Measurements from ENCODE around the gene CRAT.
"Not testable (repeated sequence)": the region's sequence is repeated elsewhere in the genome, so short reads cannot be mapped to it uniquely, and the experiment has no call there.

CRAT gene

DNA sequence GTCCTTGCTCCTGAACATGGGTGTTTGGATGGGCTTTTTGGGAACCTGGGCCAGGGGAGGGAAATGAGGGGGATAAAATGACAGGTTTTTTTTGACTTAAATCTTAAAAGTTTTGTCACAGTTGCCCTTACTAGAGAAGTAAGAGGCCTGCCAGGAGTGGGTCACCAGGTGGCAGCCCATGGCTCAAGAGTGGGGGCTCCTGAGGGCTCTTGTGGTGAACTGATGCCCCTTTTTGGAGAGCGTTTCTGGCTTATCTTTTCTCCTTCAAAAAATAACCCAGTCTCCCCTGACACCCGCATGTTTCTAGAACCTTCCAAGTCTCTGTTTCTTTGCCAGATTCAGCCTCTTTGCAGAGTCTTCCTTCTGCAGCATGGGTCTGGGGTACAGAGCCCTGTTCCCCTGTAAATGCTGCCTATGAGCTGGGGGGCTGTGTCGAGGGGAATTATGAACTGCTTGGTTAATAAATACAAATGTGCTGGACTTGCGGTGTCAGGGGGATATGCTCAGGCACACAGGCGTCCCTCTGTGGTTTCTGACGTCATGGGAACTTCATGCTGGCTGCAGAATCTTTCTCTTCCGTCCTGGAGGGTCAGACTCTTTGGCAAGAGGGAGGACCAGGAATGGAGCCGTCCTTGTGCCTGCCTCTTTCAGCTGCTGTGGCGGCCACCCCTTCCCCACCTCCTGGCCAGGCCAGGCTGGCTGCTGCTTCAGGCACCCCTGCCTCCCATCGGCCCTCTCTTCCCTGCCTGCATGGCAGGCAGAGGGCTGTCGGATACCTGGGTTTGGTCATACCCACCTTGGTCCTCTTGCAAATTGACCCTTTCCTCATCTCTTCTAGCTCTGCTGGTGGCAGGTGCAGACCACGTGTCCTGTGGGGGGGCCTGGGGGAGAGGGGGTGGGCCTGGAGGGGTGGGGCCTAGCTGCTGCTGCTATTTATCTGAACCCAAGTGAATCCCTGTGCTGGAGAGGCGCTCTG, 30.8 kb upstream of the CRAT start:
- Mint-ChIP-seq H3K27ac (peak overlapping the region; percentile 79), H3K9me3 (ENCODE audit: low read depth) (no peaks in the 10 kb centered on the region), H3K4me3 (peak overlapping the region; percentile 57), H3K36me3 (no peaks in the 10 kb centered on the region), H3K4me1 (ENCODE audit: low read depth) (peaks cover 30% of the 10 kb centered on the region), H3K27me3 (no peaks in the 10 kb centered on the region)

DNA sequence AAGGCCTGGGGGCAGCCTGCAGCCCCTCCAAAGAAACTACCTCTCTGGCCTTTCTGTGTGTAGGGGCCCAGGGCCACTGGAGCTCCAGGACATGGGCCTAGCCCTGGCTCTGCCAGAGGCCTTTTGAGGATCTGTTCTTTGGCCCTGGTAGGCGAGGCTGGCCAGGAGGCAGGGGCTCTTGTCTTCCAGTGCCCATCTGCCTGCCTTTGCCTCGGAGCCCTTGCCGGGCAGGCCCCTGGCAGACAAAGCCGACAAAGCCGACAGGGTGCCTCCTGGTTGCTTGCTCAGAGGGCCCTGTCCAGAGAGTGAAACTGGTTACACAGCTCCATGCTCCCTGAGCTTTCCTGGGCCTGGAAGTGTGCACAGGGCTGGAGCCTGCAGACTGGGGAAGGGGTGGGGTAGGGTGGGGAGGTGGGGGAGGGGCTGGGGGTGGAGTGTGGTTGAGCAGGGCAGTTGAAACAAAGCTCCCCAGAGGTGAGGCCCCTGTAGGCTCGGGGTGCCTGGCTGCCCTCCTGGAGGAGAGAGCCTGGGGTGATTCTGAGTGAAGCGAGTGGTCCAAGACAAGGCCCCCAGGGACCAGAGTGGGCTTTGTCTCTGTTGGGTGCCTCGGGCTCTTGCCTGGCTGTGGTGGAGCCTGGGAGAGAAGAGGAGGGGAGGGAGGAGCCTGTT, 29.9 kb upstream of the CRAT start:
- Mint-ChIP-seq H3K36me3 (no peaks in the 10 kb centered on the region), H3K9me3 (ENCODE audit: low read depth) (no peaks in the 10 kb centered on the region), H3K27ac (peak overlapping the region; percentile 97), H3K27me3 (no peaks in the 10 kb centered on the region), H3K4me3 (peak overlapping the region; percentile 92), H3K4me1 (ENCODE audit: low read depth) (peaks cover 30% of the 10 kb centered on the region)

GRCh38 chr9:129139993-129140396, 29.4 kb upstream of the CRAT start:
- no peaks in the 10 kb centered on the region for H3K36me3 Mint-ChIP-seq
- H3K4me1 Mint-ChIP-seq (ENCODE audit: low read depth), result peaks cover 30% of the 10 kb centered on the region
- no peaks in the 10 kb centered on the region for H3K9me3 Mint-ChIP-seq (ENCODE audit: low read depth)
- peak overlapping the region; percentile 97 for H3K27ac Mint-ChIP-seq
- H3K4me3 Mint-ChIP-seq, result peak overlapping the region; percentile 92
- no peaks in the 10 kb centered on the region for H3K27me3 Mint-ChIP-seq

- H3K27ac Mint-ChIP-seq, result peak overlapping the region; percentile 97
- H3K27me3 Mint-ChIP-seq, result no peaks in the 10 kb centered on the region
- peaks cover 2% of the 10 kb centered on the region for H3K36me3 Mint-ChIP-seq
- H3K4me1 Mint-ChIP-seq (ENCODE audit: low read depth), result peaks cover 30% of the 10 kb centered on the region
- H3K4me3 Mint-ChIP-seq, result peak overlapping the region; percentile 92
- H3K9me3 Mint-ChIP-seq (ENCODE audit: low read depth), result no peaks in the 10 kb centered on the region
Observed at GRCh38 chr9:129139233-129139992, 28.8 kb upstream of the CRAT start.

DNA sequence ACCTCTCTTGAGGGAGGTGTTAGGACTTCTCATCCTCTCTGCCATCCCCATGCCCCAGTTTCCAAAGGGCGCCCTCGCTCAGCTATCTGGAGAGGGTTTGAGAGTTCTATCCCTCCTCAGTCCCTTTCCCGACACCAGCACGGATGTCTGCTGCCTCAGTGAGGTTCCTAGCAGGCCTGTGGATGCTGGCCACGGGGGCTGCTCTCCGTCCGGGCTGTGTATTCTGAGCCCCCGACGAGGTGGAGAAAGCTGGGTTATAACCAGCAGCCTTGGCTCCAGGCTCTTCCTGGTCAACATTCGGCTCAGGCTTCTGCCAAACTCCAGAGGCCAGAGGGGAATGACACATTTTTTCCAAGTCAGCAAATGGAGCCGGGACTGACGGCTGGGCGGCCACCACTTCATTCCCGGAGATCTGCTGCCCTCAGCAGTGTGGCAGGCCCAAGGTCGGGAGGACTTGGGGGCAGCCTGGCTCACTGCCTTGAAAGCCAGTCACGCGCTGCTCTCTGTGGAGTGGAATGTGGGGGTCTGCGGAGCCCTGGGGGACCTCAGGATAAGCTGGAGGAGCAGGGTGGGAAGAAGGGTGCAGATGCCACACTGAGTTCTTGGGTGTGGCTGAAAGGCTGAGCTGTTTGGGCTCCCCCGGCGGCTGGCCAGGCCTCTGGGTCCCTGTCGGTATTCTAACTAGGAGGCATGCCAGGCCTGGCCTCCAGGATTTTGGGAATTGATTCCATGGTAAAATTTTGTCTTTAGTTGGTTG, 28.1 kb upstream of the CRAT start:
- H3K9me3 Mint-ChIP-seq (ENCODE audit: low read depth), result no peaks in the 10 kb centered on the region
- peaks cover 6% of the 10 kb centered on the region for H3K36me3 Mint-ChIP-seq
- H3K4me3 Mint-ChIP-seq, result no peak overlapping the region
- peaks cover 29% of the 10 kb centered on the region for H3K4me1 Mint-ChIP-seq (ENCODE audit: low read depth)
- H3K27ac Mint-ChIP-seq, result peak overlapping the region; percentile 97
- no peaks in the 10 kb centered on the region for H3K27me3 Mint-ChIP-seq

DNA sequence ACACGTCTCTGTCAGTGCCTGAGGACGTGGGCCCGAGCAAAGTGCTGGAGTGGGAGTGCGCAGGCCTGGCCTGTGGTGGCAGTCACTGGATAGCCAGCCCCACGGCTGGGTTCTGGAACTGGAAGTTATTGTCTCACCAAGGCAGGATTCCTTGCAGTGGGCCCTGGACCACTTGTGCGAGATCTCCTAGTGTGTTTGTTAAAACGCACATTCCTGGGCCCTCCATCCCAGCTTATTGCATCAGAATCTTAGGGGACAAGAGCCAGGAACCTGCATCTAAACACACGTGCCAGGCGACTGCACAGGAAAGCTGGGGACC, 27.5 kb upstream of the CRAT start:
- Mint-ChIP-seq H3K27me3 (no peaks in the 10 kb centered on the region), H3K27ac (no peak overlapping the region), H3K9me3 (ENCODE audit: low read depth) (no peaks in the 10 kb centered on the region), H3K4me1 (ENCODE audit: low read depth) (peaks cover 29% of the 10 kb centered on the region), H3K36me3 (peaks cover 9% of the 10 kb centered on the region), H3K4me3 (no peak overlapping the region)

DNA sequence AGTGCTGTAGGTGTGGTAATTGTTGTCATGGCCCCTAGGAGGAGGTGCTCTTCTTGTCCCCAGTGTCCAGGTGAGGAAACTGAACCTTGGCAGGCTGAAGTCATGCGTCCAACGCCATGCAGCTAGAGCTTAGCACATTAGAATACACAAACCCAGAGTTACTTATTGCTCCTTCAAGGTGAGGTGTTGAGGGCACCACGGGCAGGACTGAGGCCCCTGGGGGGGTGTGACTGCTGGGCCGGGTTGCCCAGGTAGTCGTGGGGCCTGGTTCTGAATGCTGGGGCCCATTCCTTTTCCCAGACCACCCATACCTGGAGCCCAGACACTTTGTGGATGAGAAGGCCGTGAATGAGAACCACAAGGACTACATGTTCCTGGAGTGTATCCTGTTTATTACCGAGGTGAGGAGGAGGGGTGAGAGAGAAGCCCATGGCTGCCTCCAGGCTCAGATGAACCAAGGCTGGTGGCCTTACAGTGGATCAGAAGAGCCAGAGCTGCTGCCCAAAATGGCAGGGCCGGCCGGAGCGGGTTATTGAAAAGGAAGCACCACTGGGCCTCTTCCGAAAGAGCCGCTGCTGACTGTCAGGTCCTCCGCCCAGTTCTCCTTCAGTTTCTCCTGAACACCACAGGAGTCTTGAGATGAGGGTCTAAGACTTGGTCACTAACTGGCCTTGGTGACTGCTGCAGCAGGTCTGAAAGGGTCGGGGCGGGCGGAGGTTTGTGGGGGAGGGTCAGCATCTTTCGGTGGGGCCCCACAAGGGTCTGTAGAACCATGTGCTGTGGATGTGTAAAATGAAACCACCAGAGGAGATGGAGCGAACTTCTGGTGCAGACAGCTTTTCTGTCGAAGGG, 26.9 kb upstream of the CRAT start:
- no peak overlapping the region for H3K4me3 Mint-ChIP-seq
- H3K27me3 Mint-ChIP-seq, result no peaks in the 10 kb centered on the region
- H3K4me1 Mint-ChIP-seq (ENCODE audit: low read depth), result peaks cover 25% of the 10 kb centered on the region
- H3K36me3 Mint-ChIP-seq, result peaks cover 9% of the 10 kb centered on the region
- no peaks in the 10 kb centered on the region for H3K9me3 Mint-ChIP-seq (ENCODE audit: low read depth)
- H3K27ac Mint-ChIP-seq, result no peak overlapping the region

DNA sequence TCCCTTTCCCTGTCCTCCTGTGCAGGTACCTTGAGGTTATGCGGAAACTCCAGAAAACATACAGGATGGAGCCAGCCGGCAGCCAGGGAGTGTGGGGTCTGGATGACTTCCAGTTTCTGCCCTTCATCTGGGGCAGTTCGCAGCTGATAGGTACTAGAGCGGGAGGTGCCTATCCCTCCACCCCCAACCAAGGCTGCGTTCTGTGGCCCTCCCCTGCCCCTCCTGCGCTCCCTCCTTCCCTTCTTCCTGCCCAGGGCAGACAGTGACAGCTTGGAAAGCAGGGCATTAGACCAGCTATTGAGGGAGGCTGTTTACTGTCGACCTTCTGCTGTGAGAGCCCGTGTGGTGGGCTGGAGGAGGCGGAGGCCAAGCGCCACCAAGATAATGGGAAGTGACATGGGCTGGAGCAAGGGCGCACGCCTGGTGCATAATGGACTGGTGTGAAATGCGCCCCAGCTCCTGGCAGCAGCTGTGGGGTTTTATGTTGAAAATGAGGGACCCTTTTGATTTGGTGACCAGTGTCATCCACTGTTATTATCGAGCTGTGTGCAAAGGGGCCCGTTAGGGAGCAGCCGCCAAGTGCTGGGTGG, 25.9 kb upstream of the CRAT start:
- Mint-ChIP-seq H3K36me3 (peaks cover 9% of the 10 kb centered on the region), H3K9me3 (ENCODE audit: low read depth) (no peaks in the 10 kb centered on the region), H3K4me1 (ENCODE audit: low read depth) (peaks cover 25% of the 10 kb centered on the region), H3K4me3 (no peak overlapping the region), H3K27ac (no peak overlapping the region), H3K27me3 (no peaks in the 10 kb centered on the region)

DNA sequence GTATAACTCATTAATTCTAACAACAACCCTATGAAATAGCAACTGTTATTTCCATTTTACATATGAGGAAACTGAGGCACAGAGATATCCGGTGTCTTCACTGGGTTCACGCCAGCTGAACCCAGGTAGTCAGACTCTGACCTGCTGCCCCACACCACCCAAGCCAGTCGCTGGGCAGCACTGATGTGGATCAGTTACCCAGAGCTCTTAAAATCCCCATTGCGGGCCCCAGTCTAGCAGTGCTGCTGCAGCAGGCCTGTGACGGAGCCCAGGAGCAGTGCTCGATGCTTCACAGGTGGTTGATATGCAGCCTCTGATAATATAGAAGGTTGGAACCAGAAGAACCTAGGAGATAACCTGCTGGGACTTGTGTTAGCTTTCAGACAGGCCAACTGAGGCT, 24.9 kb upstream of the CRAT start:
- Mint-ChIP-seq H3K4me3 (no peak overlapping the region), H3K36me3 (peaks cover 12% of the 10 kb centered on the region), H3K27ac (no peak overlapping the region), H3K9me3 (ENCODE audit: low read depth) (no peaks in the 10 kb centered on the region), H3K4me1 (ENCODE audit: low read depth) (peaks cover 17% of the 10 kb centered on the region), H3K27me3 (no peaks in the 10 kb centered on the region)

DNA sequence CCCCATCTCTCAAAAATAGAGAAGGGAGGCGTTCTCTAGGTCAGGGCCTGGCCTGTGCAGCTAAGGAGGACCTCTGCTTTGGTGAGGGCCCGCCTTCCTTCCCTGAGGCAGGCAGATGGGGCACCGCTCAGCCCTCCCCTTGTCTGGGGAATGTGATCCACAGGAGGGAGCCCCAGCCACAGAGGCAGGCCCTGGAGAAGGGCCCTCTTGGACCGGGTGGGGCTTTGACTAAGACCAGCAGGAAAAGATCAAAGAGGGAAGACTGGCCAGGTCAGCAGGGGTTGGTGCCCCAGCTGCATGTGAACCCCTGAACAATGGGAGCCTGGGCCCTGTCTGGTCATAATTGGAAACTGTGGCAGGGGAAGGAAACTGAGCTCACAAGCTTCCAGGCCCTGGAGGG, 22.5 kb upstream of the CRAT start:
- no peak overlapping the region for H3K4me3 Mint-ChIP-seq
- H3K4me1 Mint-ChIP-seq (ENCODE audit: low read depth), result peaks cover 5% of the 10 kb centered on the region
- H3K27me3 Mint-ChIP-seq, result no peaks in the 10 kb centered on the region
- no peak overlapping the region for H3K27ac Mint-ChIP-seq
- peaks cover 12% of the 10 kb centered on the region for H3K36me3 Mint-ChIP-seq
- H3K9me3 Mint-ChIP-seq (ENCODE audit: low read depth), result no peaks in the 10 kb centered on the region

DNA sequence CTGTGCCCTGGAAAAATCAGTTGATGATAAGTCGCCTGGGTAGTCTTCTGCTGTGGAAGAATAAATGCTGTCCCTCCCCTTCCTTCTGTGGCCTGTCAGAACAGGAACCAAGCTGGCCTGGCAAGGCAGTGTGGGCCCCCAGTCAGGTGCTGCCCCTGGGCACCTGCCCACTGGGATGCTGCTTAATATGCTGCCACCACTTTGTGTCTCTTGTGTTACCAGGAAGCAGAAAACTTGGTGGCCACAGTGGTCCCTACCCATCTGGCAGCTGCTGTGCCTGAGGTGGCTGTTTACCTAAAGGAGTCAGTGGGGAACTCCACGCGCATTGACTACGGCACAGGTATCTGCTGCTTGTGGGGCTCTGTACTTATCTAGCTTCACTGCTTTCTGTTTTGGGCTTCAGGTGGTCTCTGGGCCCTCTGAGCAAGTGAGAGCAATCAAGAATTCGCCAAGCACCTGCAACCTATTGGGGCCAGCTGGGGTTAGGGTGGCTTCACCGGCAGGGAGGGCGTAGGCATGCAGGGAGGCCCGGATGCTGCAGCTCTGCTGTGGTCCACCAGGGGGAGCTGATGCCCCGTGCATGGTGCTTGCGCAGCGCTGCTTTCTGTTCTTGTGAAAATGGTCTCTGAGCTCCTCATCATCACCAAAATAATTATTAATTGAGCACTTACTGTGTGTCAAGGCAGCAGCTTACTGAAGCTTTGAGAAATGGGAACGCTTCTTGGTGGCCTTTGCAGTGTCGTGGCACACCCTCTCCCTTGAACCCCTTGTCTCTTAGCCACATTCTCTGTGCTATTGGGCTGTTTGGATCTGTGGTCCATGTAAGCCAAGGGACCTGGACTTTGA, 20.9 kb upstream of the CRAT start:
- peaks cover 5% of the 10 kb centered on the region for H3K4me1 Mint-ChIP-seq (ENCODE audit: low read depth)
- H3K36me3 Mint-ChIP-seq, result peaks cover 15% of the 10 kb centered on the region
- no peaks in the 10 kb centered on the region for H3K9me3 Mint-ChIP-seq (ENCODE audit: low read depth)
- H3K27me3 Mint-ChIP-seq, result no peaks in the 10 kb centered on the region
- H3K4me3 Mint-ChIP-seq, result no peak overlapping the region
- H3K27ac Mint-ChIP-seq, result no peak overlapping the region

DNA sequence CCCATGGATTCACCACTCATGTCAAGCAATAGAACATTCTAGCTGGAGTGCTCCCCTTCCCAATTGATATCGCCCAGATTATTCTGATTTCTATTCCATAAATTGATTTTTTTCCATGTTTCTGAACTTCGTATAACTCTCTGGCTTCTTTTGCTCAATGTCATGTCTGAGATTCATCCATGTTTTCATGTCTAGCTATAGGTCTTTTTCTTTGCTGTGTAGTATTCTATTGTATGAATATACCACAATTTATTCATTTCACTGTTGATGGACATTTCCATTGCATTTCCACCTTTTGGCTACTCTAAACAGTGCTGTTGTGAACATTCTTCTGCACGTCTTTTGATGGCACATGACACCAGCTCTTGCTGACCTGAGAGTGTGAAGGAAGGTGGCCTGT, 20.2 kb upstream of the CRAT start:
- peaks cover 15% of the 10 kb centered on the region for H3K36me3 Mint-ChIP-seq
- H3K27me3 Mint-ChIP-seq, result no peaks in the 10 kb centered on the region
- peaks cover 5% of the 10 kb centered on the region for H3K4me1 Mint-ChIP-seq (ENCODE audit: low read depth)
- H3K27ac Mint-ChIP-seq, result no peak overlapping the region
- no peaks in the 10 kb centered on the region for H3K9me3 Mint-ChIP-seq (ENCODE audit: low read depth)
- H3K4me3 Mint-ChIP-seq, result no peak overlapping the region

DNA sequence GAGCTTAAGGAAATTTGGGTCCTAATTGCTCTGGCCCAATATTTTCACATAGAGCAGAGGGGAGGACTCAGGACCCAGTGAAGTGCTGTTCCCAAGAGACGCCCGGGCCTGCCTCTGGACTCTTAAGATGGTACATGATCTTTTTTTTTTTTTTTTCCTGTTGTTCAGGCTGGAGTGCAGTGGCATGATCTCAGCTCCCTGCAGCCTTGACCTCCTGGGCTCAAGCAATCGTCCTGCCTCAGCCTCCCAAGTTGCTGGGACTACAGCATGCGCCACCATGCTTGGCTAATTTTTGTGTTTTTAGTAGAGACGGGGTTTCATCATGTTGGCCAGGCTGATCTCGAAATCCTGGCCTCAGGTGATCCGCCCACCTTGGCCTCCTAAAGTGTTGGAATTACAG, 19.7 kb upstream of the CRAT start:
- not testable (repeated sequence) for H3K27ac Mint-ChIP-seq; H3K27me3 Mint-ChIP-seq; H3K9me3 Mint-ChIP-seq (ENCODE audit: low read depth); H3K4me3 Mint-ChIP-seq; H3K4me1 Mint-ChIP-seq (ENCODE audit: low read depth)
- peaks cover 15% of the 10 kb centered on the region for H3K36me3 Mint-ChIP-seq

All from activated naive CD8-positive, alpha-beta T cell (primary cell).